Daoy (cell line): ENCODE data around the gene KLF1. TPM values are rescaled to one million over a fixed set of nuclear protein-coding genes. Genes with fewer than 3 reads are reported as not detected.
A peak's percentile ranks its signal among the peaks of the same experiment; 100 is the strongest.
"Not testable (repeated sequence)": the region's sequence is repeated elsewhere in the genome, so short reads cannot be mapped to it uniquely, and the experiment has no call there.

Source experiments
- DNase-seq: peaks from one replicate; pipeline ENCODE4 v3.0.0-alpha.2; 2015; ENCODE audit warnings: low read depth
- total RNA-seq: library from RNA; depleted of rRNA; stranded (reverse); fragments of >200 nt; shearing (Covaris generic); gene quantifications from 2 replicates; pipeline ENCODE4 v1.2.3, GENCODE V29; 2014

The KLF1 gene
- total RNA-seq, 1 experiment from 2014 or later = not detected

GRCh38 chr19:12867120-12868099 is 19.6 kb downstream of the KLF1 start:
- peak; percentile 81 for DNase-seq

GRCh38 chr19:12866416-12867119 is 20.4 kb downstream of the KLF1 start:
- no peak for DNase-seq

GRCh38 chr19:12865746-12866415 is 21.1 kb downstream of the KLF1 start:
- no peak for DNase-seq

GRCh38 chr19:12864721-12865715 is 22.0 kb downstream of the KLF1 start:
- no peak for DNase-seq

GRCh38 chr19:12864143-12864542 is 22.9 kb downstream of the KLF1 start:
- DNase-seq = no peak

GRCh38 chr19:12859546-12859945 is 27.5 kb downstream of the KLF1 start:
- no peak for DNase-seq

- no peak for DNase-seq
Measured at GRCh38 chr19:12858041-12858928, 28.7 kb downstream of the KLF1 start.

- DNase-seq = no peak
Measured at GRCh38 chr19:12856653-12857052, 30.3 kb downstream of the KLF1 start.

GRCh38 chr19:12847159-12848139 is 39.6 kb downstream of the KLF1 start:
- DNase-seq = peak; percentile 91

GRCh38 chr19:12846613-12847012 is 40.4 kb downstream of the KLF1 start:
- DNase-seq = not testable (repeated sequence)

- DNase-seq = peak; percentile 54
Measured at GRCh38 chr19:12843999-12844732, 42.8 kb downstream of the KLF1 start.

GRCh38 chr19:12843328-12843727 is 43.7 kb downstream of the KLF1 start:
- DNase-seq = no peak

- no peak for DNase-seq
Measured at GRCh38 chr19:12842511-12842910, 44.5 kb downstream of the KLF1 start.

GRCh38 chr19:12841094-12841493 is 45.9 kb downstream of the KLF1 start:
- peak; percentile 61 for DNase-seq

- peak; percentile 96 for DNase-seq
Measured at GRCh38 chr19:12840091-12841079, 46.6 kb downstream of the KLF1 start.

GRCh38 chr19:12838886-12839756 is 47.9 kb downstream of the KLF1 start:
- no peak for DNase-seq
